Gastrocnemius medialis (tissue), 4 donors: ENCODE data around the gene PXDN. TPM values are rescaled to one million over a fixed set of nuclear protein-coding genes. Genes with fewer than 3 reads are reported as not detected.

Source experiments
- ATAC-seq, 2 donors: fragments of 150-250 bp; one replicate each; pipeline ENCODE4 v1.9.1; 2016
- DNase-seq, 2 donors: peaks; one replicate each; pipeline ENCODE4 v3.0.0-alpha.2; 2019
- H3K27ac ChIP-seq, 4 donors: fragments of 200-600 bp; sonication (generic); 1 replicate in 1 of 4; 2 replicates in 3 of 4; pipeline ENCODE4 v1.5.1; 2016 to 2018; ENCODE audit warnings: mild to moderate bottlenecking in 2 of 4, moderate library complexity in 1 of 4
- H3K27me3 ChIP-seq, 3 donors: fragments of 200-600 bp; sonication (generic) in 2 of 3; 1 replicate in 1 of 3; 2 replicates in 2 of 3; pipeline versions ENCODE4 v1.5.1 to v1.6.0; 2016 to 2019; ENCODE audit warnings: mild to moderate bottlenecking in 1 of 3, moderate library complexity in 1 of 3
- H3K36me3 ChIP-seq, 2 donors: fragments of 200-600 bp; sonication (generic) in 1 of 2; one replicate each; pipeline ENCODE4 v1.5.1; 2017 to 2018
- H3K4me1 ChIP-seq, 2 donors: fragments of 200-600 bp; sonication (generic) in 1 of 2; one replicate each; pipeline ENCODE4 v1.5.1; 2016 to 2017; ENCODE audit warnings: mild to moderate bottlenecking in 2 of 2
- H3K4me3 ChIP-seq, 4 donors: fragments of 200-600 bp; sonication (generic) in 3 of 4; 1 replicate in 1 of 4; 2 replicates in 3 of 4; pipeline ENCODE4 v1.5.1; 2016 to 2019; ENCODE audit warnings: mild to moderate bottlenecking in 2 of 4
- H3K9me3 ChIP-seq, 3 donors: fragments of 200-600 bp; sonication (generic) in 2 of 3; 1 replicate in 1 of 3; 2 replicates in 2 of 3; pipeline ENCODE4 v1.5.1; 2016 to 2019
- POLR2A ChIP-seq, 2 donors: fragments of 450-650 bp; IDR thresholded peaks; one replicate each; pipeline ENCODE4 v1.6.1; 2017; ENCODE audit warnings: antibody characterized with exemption in 2 of 2, mild to moderate bottlenecking in 2 of 2, moderate library complexity in 2 of 2
- in situ Hi-C, 4 donors: fragments of 200-750 bp; cut with MboI; loops; one replicate each; pipeline versions ENCODE4 v1.15.0 to v1.8.0; 2017; ENCODE audit warnings: low sequenced_read_pairs in 4 of 4
- intact Hi-C: fragments of 100-400 bp; cut with DNase I; formaldehyde crosslinking; loops from one replicate; pipeline ENCODE4 v1.15.1; 2023; ENCODE audit warnings: low total_unique reads
- total RNA-seq, 4 donors: library from RNA; depleted of rRNA; stranded (reverse); fragments of >200 nt; gene quantifications; one replicate each; pipeline versions ENCODE4 v1.1.0 to v1.2.3, GENCODE V29; 2016
- TF ChIP-seq, protein P1 (sequence below), 5 experiments: fragments of 450-650 bp in 3 of 5; fragments of 200-600 bp in 2 of 5; sonication (generic) in 2 of 5; IDR thresholded peaks in 4 of 5; conservative IDR thresholded peaks in 1 of 5; 1 replicate in 4 of 5; 2 replicates in 1 of 5; pipeline ENCODE4 v1.5.1; 2016 to 2019; ENCODE audit warnings: antibody characterized with exemption in 5 of 5, mild to moderate bottlenecking in 3 of 5, moderate library complexity in 3 of 5

PXDN gene
- total RNA-seq, 4 donors from 2014 or later: 7.8 to 13.4 (median 10.3) TPM

- ATAC-seq: no peak
Measured at GRCh38 chr2:1787755-1788477, 43.6 kb upstream of the PXDN start.

GRCh38 chr2:1784986-1785617, 40.8 kb upstream of the PXDN start:
- ATAC-seq: no peak
- no peak for DNase-seq
- no peak overlapping the region for H3K4me3 ChIP-seq
- TF ChIP-seq, protein P1, sequence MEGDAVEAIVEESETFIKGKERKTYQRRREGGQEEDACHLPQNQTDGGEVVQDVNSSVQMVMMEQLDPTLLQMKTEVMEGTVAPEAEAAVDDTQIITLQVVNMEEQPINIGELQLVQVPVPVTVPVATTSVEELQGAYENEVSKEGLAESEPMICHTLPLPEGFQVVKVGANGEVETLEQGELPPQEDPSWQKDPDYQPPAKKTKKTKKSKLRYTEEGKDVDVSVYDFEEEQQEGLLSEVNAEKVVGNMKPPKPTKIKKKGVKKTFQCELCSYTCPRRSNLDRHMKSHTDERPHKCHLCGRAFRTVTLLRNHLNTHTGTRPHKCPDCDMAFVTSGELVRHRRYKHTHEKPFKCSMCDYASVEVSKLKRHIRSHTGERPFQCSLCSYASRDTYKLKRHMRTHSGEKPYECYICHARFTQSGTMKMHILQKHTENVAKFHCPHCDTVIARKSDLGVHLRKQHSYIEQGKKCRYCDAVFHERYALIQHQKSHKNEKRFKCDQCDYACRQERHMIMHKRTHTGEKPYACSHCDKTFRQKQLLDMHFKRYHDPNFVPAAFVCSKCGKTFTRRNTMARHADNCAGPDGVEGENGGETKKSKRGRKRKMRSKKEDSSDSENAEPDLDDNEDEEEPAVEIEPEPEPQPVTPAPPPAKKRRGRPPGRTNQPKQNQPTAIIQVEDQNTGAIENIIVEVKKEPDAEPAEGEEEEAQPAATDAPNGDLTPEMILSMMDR (IDR thresholded peaks at IDR 0.05 in 4 of 5, conservative IDR thresholded peaks at IDR 0.05 in 1 of 5): no peak
- TF ChIP-seq POLR2A (IDR thresholded peaks at IDR 0.05): no peak
- intact Hi-C loops: no loop called here
- H3K9me3 ChIP-seq: no peaks in the 10 kb centered on the region
- H3K36me3 ChIP-seq: no peaks in the 10 kb centered on the region
- H3K4me1 ChIP-seq: no peaks in the 10 kb centered on the region
- no peaks in the 10 kb centered on the region for H3K27me3 ChIP-seq
- in situ Hi-C loops: no loop called here
- H3K27ac ChIP-seq: no peak overlapping the region

More at GRCh38 chr2:1787755-1788477, 43.6 kb upstream of the PXDN start:
- Histone ChIP-seq H3K4me1 (peaks cover 7% of the 10 kb centered on the region in 2 donors), H3K27ac (no peak overlapping the region), H3K4me3 (no peak overlapping the region), H3K36me3 (no peaks in the 10 kb centered on the region), H3K27me3 (no peaks in the 10 kb centered on the region), H3K9me3 (no peaks in the 10 kb centered on the region)
- in situ Hi-C loops: no loop called here
- intact Hi-C loops: no loop called here
- no peak for DNase-seq
- TF ChIP-seq POLR2A (IDR thresholded peaks at IDR 0.05): no peak
- TF ChIP-seq, protein P1 (IDR thresholded peaks at IDR 0.05 in 4 of 5, conservative IDR thresholded peaks at IDR 0.05 in 1 of 5): no peak

DNA sequence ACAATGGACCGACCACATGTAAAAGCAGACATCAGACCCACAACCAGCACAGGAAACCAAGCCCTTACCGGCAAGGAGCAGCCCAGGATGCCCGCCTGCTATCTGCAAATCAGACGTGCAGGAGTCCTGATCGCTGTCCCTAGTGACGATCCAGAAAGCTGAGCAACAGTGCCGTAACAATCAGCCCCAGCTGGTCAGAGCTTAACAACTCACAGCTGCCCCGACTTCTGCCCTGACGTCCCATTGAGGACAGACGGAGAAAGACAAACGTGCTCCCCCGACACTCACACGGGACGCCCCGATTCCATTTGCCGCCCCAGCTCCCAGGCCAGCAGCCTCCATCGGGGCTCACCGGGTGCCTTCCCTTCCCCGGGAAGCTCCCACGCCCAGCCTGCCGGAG, 39.8 kb upstream of the PXDN start:
- no peak for TF ChIP-seq POLR2A (IDR thresholded peaks at IDR 0.05)
- intact Hi-C loops (no loop called here), in situ Hi-C loops (no loop called here)
- Histone ChIP-seq H3K9me3 (no peaks in the 10 kb centered on the region), H3K4me3 (no peak overlapping the region), H3K27ac (no peak overlapping the region), H3K4me1 (no peaks in the 10 kb centered on the region), H3K27me3 (no peaks in the 10 kb centered on the region), H3K36me3 (no peaks in the 10 kb centered on the region)
- DNase-seq: no peak
- ATAC-seq: no peak

DNA sequence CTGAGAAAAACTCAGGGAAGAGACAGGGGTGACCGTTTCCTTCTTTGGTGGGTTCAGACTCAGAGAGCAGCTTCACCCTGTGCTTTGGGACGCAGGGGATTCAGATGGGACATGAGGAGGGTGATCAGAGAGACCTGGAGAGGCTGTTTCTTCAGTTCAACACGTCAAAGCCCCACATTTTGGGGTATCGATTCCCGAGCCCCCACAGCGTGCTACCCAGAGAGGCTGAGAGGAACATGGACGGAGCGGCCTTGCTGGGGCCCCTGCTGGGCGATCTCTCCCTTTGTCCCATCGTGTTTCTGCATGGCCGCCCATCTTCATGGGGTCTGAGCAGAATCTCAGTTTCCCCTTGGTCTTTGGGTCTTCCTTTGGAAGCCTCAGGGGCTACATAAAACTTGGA, 38.2 kb upstream of the PXDN start:
- ATAC-seq (no peak), DNase-seq (no peak)
- Histone ChIP-seq H3K27me3 (no peaks in the 10 kb centered on the region), H3K4me1 (no peaks in the 10 kb centered on the region), H3K9me3 (no peaks in the 10 kb centered on the region), H3K36me3 (no peaks in the 10 kb centered on the region), H3K4me3 (no peak overlapping the region), H3K27ac (no peak overlapping the region)
- intact Hi-C loops (no loop called here), in situ Hi-C loops (no loop called here)
- TF ChIP-seq POLR2A (IDR thresholded peaks at IDR 0.05): no peak
- TF ChIP-seq, protein P1 (IDR thresholded peaks at IDR 0.05 in 4 of 5, conservative IDR thresholded peaks at IDR 0.05 in 1 of 5): no peak

GRCh38 chr2:1781291-1782080, 37.2 kb upstream of the PXDN start:
- no peak for ATAC-seq
- Histone ChIP-seq H3K36me3 (no peaks in the 10 kb centered on the region), H3K9me3 (no peaks in the 10 kb centered on the region), H3K4me1 (no peaks in the 10 kb centered on the region), H3K27ac (no peak overlapping the region), H3K27me3 (no peaks in the 10 kb centered on the region), H3K4me3 (no peak overlapping the region)
- no peak for DNase-seq
- in situ Hi-C loops (no loop called here), intact Hi-C loops (no loop called here)
- TF ChIP-seq, protein P1 (IDR thresholded peaks at IDR 0.05 in 4 of 5, conservative IDR thresholded peaks at IDR 0.05 in 1 of 5): no peak
- no peak for TF ChIP-seq POLR2A (IDR thresholded peaks at IDR 0.05)
